HG02763 (cell line): ENCODE results near the gene ARSG.
"Not testable (repeated sequence)": the region's sequence is repeated elsewhere in the genome, so short reads cannot be mapped to it uniquely, and the experiment has no call there.

Experiments used
- ATAC-seq: cut with Tn5 transposase; IDR thresholded peaks from one replicate; pipeline ENCODE4 v1.9.1; 2021; ENCODE audit warnings: mild to moderate bottlenecking, moderate library complexity; ENCODE audit not compliant: unreplicated experiment

ARSG gene

DNA sequence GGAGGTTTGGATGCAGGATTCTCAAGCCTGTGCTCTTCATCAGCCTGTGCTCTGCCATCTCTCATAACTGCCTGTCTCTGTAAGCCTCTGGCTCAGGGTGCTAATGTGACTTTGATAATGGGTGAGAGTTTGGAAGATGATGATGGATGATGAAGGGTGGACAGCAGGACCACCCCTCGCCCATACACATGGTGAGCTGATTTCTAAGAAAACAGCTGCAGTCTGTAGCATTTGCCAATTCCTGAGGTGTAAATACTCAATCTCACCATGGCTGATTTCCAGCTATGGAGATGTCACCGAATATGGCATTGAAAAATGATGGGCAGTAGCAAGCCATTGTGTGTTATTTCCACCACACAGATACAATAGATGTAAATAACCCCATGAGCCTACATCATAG lies 74.2 kb downstream of the ARSG start:
- ATAC-seq: no peak

DNA sequence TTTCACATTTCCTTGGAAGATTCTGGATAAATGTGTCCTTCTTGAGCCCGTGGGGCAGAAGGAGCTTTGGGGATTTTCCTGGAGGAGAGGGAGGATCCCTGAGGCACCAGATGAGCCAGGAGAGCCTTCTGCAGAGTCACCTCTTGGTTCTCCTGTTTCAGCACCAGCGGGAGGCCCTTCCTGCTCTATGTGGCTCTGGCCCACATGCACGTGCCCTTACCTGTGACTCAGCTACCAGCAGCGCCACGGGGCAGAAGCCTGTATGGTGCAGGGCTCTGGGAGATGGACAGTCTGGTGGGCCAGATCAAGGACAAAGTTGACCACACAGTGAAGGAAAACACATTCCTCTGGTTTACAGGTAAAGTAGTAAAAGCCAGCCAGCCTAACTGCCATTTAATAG lies 77.1 kb downstream of the ARSG start:
- no peak for ATAC-seq

DNA sequence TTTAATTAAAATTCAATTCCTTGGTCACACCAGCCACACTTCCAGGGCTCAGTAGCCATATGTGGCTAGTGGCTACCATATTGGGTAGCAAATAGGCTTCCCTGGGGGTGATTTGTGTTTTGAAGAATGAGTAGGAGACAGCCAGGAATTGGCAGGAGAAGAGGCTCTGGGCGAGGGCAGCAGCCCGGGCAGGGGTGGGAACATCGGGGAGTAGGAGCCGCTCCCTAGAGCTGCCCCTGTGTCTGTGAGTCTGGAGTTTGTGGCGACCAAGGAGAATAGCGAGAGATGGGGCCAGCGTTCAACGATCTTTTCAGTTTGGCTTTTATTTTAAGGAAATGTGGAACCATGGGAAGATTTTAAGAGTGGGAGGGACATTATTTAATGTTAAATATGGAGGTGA lies 84.3 kb downstream of the ARSG start:
- no peak for ATAC-seq

DNA sequence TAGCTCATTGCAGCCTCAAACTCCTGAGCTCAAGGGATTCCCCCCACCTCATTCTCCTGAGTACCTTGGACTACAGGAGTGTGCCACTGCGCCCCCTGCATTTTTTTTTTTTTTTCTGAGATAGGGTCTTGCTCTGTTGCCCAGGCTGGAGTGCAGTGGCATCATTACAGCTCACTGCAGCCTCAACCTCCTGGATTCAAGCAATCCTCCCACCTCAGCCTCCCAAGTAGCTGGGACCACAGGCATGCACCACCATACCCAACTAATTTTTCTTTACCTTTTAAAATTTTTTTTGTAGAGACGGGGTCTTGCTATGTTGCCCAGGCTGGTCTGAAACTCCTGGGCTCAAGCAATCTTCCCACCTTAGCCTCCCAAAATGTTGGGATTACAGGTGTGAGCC lies 84.9 kb downstream of the ARSG start:
- ATAC-seq: not testable (repeated sequence)

DNA sequence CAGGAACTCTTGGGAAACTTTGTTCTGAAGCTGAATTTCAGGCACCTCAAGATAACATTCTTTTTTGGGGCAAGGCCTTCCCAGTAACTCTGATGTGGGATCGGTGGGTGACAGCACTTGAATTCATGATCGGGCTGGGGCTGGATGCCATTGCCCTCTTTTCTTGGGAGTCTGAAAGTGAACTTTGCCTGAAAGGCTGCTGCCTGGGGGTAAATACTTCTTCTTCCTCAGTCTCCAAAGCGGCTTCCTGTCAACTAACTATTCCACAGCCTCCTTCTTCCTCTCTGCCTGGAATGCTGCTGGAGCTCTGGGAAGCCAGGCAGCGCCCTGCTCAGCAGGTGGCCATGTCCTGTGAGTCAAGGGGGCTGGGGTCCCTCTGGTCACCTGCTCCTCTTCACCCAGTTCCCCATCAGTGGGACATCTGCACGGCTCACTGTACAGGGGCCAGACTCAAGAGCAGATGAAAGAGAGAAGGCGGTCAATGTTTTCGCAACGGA lies 86.5 kb downstream of the ARSG start:
- ATAC-seq: no peak

DNA sequence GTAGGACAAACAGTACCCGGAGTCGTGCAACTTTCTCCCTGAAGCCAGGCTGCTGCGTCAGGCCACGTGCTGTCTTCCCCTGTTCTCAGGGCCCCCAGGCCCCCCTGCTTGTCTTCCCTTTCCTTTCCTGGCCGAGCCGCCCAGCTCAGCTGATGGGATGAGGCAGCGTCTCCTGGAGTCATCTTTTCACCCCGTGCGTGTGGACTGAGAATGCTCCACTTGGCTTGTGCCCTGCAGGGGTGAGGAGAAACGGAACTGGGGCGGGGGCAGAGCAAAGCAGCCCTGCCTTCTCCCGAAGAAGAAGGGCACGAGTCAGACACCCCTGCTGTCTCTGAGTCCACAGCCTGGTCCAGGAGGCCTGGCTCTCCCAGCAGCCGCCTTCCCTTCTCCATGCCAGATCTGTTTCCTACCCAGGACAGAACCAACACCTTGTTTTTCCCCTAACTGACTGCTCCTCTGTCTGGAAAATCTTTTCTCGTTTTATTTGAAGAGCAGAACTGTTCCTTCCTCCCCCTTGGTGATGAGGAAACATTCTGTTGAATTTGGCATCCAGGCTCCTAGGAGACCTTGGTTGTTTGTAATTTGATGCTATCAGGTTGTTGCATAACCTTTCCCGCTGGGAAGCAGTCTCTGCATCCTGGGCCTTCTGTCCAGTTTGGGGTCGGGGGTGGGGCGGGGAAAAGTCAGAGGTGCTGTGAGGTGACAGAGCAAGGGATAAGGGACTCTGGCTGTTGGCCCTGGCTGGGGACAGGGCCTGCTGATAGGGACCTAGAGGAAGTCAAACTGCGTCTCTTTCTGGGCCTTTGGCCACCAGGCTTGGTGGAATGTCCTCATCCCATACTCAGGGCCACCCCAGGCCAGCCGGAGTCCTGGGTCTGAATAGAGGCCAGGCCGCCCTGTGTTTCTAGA lies 87.2 kb downstream of the ARSG start:
- ATAC-seq: no peak

DNA sequence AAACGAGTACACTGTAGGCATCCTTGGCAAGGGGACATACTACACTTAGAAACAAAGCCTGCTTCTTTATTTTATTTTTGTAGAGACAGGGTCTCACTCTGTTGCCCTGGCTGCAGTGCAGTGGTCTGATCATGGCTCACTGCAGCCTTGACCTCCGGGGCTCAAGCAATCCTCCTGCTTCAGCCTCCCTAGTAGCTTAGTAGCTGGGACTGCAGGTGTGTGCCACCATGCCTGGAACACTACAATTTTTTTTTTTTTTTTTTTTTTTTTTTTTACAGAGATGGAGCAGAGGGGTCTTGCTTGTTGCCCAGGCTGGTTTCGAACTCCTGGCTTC lies 87.8 kb downstream of the ARSG start:
- no peak for ATAC-seq

DNA sequence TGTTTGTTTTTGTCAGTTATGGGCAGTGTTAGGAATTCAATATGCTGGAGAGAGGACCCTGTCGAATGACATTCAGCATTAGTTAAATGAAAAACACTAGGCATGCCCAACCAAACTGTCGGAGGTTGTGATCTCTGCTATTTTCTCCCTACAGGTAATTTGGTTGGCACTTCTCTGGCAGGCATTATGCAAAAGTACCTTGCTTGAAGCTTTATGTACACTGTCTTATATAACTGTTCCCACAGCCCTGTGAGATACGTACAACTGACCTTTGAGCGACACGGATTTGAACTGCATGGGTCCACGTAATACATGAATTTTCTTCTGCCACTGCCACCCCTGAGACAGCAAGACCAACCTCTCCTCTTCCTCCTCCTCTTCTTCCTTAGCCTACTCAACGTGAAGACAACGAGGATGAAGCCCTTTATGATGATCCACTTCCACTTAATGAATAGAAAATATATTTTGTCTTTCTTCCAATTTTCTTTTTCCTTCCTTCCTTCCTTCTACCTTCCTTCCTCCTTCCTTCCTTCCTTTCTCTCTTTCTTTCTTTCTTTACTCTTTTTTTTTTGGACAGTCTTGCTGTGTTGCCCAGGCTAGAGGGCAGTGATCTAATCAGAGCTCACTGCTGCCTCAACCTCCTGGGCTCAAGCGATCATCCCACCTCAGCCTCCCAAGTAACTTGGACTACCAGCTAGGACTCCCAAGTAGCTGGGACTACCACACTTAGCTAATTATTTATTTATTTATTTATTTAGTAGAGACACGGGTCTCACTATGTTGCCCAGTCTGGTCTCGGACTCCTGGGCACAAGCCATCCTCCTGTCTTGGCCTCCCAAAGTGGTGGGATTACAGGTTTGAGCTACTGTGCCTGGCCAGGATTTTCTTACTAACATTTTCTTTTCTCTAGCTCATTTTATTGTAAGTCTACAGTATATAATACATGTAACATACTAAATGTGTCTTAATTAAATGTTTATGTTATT lies 88.7 kb downstream of the ARSG start:
- no peak for ATAC-seq

DNA sequence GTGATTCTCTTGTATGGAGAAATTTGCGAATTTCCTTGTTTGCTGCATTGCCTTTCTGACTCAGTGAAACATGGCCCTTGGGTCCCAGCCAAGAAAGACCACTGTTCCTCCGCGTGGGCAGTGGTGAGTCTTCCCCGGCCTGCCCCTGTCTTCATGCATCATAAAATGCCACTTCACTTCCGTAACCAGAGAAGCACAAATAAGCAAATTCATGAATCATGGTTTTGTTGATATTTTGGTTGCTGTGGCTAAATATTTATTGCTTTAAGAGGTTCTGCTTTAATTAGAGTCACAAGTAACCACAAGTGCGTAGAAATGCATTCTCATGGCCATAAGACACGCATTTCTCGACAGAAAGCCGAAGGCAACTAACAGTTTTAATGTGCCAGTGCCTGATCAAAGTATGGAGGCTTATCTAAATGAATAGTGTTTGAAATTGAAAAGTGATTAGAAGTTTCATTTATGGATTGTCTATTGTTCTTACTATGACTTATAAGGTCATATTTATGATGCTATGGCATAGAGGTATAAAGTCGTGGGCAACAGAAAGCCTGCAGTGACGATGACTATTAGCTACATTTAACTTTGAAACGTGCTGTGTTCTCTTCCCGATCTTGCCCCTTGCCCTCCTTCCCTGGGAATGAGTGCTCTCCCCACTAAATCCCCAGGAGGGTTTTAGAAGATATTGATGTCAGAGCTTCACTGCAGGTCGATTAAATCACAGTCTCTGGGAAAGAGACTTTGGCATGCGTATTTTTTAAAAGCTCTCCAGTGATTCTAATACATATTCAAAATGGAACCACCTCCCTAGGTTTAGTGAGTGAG lies 90.0 kb downstream of the ARSG start:
- ATAC-seq: no peak

DNA sequence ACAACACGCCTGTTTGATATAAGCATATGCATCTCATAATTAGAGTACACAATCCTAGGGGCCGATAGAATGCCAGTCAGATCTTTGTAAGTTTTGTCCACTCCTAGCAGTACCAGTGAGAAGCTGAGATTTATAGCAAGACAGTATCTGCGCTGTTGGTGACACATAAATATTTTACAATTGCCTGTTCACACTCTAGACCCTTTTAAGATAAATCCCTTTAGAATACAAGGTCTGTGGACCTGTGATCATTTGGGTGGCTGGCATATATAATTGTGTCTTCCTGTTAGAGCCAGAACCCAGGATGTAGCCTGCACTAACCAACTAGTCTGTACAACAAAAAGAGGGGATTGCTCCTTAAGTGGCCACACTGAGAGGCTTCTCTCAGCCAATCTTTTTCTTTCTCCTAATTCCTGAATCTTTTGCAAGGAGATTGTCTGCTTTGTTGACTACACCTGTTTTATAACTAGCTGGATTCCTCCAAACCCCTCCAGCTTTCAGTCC lies 91.3 kb downstream of the ARSG start:
- no peak for ATAC-seq

DNA sequence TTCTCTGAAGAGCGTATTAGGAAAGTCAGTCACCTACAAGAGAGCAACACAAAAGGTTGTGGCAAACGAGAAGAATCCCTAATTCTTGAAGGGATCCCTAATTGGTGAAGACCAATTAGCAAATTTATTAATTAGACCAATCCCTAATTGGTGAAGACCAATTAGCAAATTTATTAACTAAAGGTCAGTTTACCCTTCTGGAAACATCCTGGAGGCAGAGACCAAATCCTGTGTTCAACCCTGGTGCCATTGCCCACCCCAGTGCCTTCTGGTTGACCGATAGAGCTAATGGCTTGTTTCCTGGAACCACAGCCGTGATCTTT lies 91.8 kb downstream of the ARSG start:
- no peak for ATAC-seq

DNA sequence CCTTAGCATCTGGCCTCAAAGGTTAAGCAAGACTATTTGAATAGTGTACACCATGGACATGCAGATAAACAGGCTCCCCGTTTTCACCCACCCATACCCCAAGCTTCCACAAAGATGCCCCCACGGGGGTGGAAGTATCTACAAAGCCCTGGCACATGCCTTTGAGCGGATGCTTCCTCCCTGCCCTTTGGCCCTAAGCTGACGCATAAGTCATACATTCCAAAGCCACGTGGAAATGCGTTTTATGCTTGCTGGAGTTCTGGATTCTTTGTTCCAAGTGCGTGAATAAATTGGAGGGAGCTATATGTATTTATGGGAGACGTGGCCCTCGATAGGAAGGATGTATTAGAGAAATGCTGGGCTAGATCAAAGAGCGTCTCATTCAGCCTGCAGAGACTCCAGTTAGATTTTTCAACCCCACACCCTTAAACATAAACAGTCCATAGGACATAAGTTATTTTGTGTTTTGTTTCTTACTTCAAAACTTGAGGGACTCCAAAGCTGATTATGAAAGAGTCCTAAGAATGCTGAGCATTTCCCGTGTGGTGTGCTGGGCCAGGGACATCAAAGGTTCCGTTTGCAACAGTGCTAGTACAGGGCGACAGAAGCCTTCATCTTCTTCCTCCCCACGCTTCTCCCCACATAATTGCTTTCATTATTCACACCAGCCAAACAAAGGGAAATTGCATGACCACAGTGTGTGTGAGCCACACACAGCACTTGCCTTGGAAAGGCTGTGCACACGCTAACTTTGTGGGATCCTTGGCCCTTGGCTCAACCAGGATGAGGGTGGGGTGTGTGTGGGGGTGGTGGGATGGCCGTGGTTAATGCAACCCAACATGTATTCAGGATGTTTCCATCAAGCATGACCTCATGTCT lies 92.4 kb downstream of the ARSG start:
- ATAC-seq: no peak

DNA sequence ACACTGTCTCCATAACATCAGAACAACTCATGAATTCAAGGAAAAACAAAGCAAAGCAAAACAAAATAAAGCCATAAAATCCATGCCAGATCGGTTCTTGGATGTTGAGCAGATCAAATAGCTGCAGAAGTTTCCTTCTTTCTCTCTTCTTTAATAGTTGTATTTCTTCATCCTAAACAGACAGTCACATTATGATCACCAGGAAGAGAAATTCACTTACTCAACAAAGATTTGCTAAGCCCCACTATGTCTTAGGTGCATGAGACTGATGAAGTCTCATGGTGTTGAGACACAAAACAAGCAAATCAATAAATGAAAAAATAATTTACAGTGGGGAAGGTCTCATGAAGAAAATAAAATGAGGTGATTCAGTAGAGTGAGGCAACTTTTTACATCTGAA lies 93.2 kb downstream of the ARSG start:
- ATAC-seq: no peak

DNA sequence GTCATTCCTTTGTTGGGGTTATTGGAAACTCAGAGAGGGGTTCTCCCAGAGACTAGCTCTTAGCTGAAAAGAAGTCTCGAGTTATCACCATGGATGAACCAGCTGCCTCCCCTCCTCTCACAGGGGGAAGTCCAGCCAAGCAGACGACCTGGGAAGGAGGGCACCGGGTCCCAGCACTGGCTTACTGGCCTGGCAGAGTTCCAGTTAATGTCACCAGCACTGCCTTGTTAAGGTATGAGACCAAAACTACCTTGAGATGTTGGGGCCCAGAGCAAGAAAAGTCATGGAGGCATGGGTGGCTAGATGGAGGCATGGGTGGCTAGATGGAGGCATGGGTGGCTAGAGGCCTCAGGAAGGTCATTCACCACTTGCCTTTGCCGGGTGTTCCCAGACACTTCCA lies 93.6 kb downstream of the ARSG start:
- no peak for ATAC-seq

DNA sequence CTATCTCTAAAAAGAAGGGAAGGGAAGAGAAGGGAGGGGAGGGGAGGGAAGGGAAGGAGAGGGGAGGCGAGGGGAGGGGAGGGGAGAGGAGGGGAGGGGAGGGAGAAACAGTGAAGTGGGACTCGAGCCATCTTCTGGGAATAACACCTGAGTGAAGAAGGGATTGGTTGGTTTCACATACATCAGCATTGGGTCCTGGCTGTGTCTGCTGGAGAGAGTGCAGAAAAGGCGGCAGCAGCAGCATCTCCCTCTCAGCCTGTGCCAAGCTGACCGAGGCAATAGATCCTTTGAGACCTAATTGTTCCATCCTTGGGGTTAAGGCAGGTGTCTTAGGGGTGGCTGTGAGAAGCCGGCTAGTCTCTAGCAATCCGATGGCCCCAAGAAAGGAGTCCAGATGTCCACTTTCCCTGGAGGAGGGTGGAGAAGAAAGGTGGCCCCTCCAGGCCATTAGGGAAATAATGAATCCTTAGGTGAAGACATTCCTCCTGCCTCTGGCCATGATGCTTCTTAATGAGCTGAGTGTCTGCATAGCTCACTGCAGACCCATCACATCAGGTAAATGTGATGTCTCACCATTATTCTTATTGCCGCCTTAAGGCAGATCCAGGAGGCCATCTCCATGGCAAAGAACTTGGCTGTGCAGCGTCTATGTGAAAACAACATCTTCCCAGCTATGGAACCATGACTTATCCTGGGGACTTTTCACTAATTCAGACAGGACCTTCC lies 94.4 kb downstream of the ARSG start:
- ATAC-seq: no peak

DNA sequence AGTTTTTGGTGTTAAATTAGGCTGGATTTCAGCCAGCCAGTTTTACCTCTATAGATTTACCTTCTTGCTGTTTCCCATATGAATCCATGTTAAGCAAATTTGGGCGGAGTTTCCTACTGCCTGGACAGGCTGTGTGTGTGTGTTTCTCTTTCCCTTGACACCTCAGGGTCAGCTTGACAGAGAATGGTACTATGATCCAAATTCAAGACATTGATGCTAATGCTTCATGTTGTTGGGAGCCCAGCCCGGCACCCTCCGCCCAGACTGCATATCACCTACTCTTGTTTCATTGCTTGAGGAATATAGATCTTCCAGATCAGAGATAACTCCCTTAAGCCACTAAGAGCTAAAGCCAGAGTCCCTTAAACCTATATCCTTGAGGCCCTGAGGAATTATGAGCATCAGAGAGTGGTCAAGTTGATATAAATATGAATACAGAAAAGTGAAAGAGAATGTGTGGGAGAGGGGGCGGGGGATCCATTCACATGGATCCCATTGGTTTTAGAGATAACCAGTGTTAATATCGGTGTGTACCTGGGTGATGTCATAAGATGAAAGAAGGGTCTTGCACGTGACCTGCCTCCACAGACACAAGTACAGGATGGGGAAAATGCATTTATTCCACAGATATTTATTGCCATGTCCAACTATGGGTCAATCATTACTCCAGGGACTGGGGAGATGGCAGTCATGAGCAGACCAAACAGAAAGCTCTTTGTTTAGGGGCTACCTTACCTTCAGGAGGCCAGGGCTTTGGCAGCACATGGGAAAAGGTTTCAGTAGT lies 96.3 kb downstream of the ARSG start:
- no peak for ATAC-seq

DNA sequence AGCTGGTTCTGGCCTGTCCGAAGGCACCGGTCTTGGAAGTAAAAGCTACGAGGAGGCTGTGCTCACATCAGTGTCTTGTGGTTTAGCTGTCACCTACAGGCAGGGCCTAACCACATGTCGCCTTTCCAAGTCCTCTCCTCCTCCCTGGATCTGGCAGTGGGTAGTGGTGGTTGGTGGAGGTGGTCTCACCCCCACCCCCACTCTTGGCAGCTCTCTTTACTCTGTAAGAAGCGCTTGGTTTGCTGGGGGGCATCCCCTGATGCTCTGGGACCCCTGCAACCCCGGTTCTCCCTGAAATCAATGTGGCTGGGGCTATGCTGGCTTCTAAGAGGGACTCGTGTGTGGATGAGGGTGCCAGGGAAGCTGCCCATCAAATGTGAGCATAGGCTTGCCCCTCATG lies 97.7 kb downstream of the ARSG start:
- no peak for ATAC-seq

DNA sequence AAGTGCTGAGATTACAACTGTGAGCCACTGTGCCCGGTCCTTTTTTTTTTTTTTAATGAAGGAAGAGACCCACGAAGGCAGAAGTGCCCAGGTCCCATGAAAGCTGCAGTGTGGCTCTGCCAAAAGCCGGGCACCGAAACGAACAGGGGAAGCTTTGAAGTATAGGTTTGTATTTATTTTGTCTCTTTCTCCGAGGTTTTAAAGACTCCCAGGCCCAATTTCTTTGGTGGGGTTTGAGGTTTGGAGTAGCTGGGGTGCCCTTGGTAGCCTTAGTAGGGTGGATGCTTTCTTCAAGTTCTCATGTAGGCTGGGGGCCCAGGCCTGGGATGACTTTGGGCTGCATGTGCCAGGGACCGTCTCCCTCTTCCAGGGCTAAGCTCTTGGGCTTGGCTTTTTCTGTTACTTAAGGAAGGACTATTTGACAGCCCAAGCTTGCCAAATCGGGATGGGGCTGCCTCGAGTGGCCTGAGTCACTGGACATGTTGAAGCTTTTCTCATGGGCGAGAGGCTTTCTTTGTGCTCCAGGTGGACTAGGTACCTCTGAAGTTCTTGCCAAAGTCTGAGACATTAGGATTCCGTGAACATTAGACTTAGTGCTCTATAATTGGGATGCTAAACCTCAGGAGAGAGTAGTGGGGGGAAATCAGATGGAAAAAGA lies 99.7 kb downstream of the ARSG start:
- ATAC-seq: no peak
